ENCODE results near the gene MTMR12. TPM values are rescaled to one million over a fixed set of nuclear protein-coding genes. Genes with fewer than 3 reads are reported as not detected.
A peak's percentile ranks its signal among the peaks of the same experiment; 100 is the strongest.

The MTMR12 gene
- total and polyA plus RNA-seq, 10 of the 15 experiments (the other 5 are each of a cell fraction or from before 2014, with no cell fraction given) = 5.0 to 22.9 (median 16.3) TPM

GRCh38 chr5:32312595-32313332 lies at the start of gene MTMR12 (continued):
- no peak for TF ChIP-seq ZBTB11 (CRISPR knock-in tag; IDR thresholded peaks at IDR 0.05)
- TF ChIP-seq FOXM1 (IDR thresholded peaks at IDR 0.05; ENCODE audit: low read depth, low read length) = no peak
- no peak for TF ChIP-seq SREBF2 (IDR thresholded peaks at IDR 0.05; ENCODE audit: low read length)
- TF ChIP-seq SMC3 (IDR thresholded peaks at IDR 0.05; ENCODE audit: borderline replicate concordance, low read length) = no peak; the same call in 1 of the 2 replicates
- TF ChIP-seq ZNF592 (IDR thresholded peaks at IDR 0.05) = 0 out of 2 replicates have a peak, but pooled peaks have one; percentile 34
